Psoas muscle (tissue), 8 donors: ENCODE results near the gene TMEM147. TPM values are rescaled to one million over a fixed set of nuclear protein-coding genes. Genes with fewer than 3 reads are reported as not detected.

ENCODE experiments used
- ATAC-seq, 4 donors: fragments of 200-7000 bp; cut with Tn5 transposase; one replicate each; pipeline ENCODE4 v1.9.1; 2020; ENCODE audit warnings: moderate library complexity in 3 of 4, mild to moderate bottlenecking in 2 of 4
- DNase-seq, 2 donors: peaks; one replicate each; pipeline ENCODE4 v3.0.0-alpha.2; 2020
- H3K27ac ChIP-seq: fragments of 200-600 bp; one replicate; pipeline ENCODE4 v1.8.0; 2022
- H3K27me3 ChIP-seq, 3 donors: fragments of 200-600 bp in 1 of 3; one replicate each; pipeline versions ENCODE4 v1.6.1 to v1.8.0; 2013 to 2022; ENCODE audit warnings: low read length in 2 of 3, mild to moderate bottlenecking in 2 of 3, moderate library complexity in 1 of 3; ENCODE audit not compliant: insufficient read depth in 3 of 3
- H3K36me3 ChIP-seq, 2 donors: fragments of 200-600 bp in 1 of 2; one replicate each; pipeline versions ENCODE4 v1.6.1 to v1.8.0; 2013 to 2022; ENCODE audit warnings: low read depth in 1 of 2, mild to moderate bottlenecking in 1 of 2, moderate library complexity in 1 of 2; ENCODE audit not compliant: insufficient read depth in 1 of 2
- H3K4me1 ChIP-seq: fragments of 200-600 bp; one replicate; pipeline ENCODE4 v1.8.0; 2022
- H3K4me3 ChIP-seq: fragments of 200-600 bp; one replicate; pipeline ENCODE4 v1.8.0; 2022; ENCODE audit warnings: mild to moderate bottlenecking
- H3K9me3 ChIP-seq: fragments of 200-600 bp; one replicate; pipeline ENCODE4 v1.8.0; 2022
- CTCF ChIP-seq: fragments of 200-600 bp; IDR thresholded peaks from one replicate; pipeline ENCODE4 v1.8.0; 2022; ENCODE audit warnings: antibody characterized with exemption
- WGBS, 3 donors: extraction: QIAGEN DNeasy Blood & Tissue Kit; methylation state at CpG; one replicate each; pipeline versions ENCODE4 v1.1.6 to v1.1.7; 2013; 5-methylcytosine and 5-hydroxymethylcytosine counted together
- intact Hi-C, 2 donors: fragments of 100-400 bp; cut with DNase I; formaldehyde crosslinking; loops; one replicate each; pipeline versions ENCODE4 v1.11.0 to v1.14.2; 2022
- polyA plus RNA-seq, 3 donors: library from polyadenylated mRNA; stranded (reverse); fragments of 200-250 nt; gene quantifications; one replicate each; pipeline ENCODE4 v1.2.3, GENCODE V29; 2013
- total RNA-seq, 4 donors: library from RNA; stranded (reverse); fragmentation: NEBNext Ultra II Directional in 2 of 4; extraction: Animal tissue kit (Norgen Biotek cat#: 25700) in 2 of 4; gene quantifications; one replicate each; pipeline versions ENCODE4 v1.2.1 to v1.2.4, GENCODE V29; 2021 to 2023
- donor health status: healthy with polysubstance abuse.
- donor health status: DM: no; HTN: no; CAD: no; lungs with moderate emphysema.
- donor health status: Bipolar disorder and iron deficiency.
- donor health status: healthy.
- donor health status: DM: yes; HTN: yes; CAD: no.
- donor health status: DM: no; HTN: no; CAD: no.
- donor health status: DM: no; HTN: no; CAD: no.
- donor health status: DM: yes; HTN: yes; CAD: no.

Gene TMEM147
- total and polyA plus RNA-seq, 7 donors = 77.1 to 245 (median 103) TPM

- Histone ChIP-seq H3K27ac (no peak overlapping the region), H3K9me3 (no peaks in the 10 kb centered on the region), H3K27me3 (peaks cover 0 to 6% (median 0%) of the 10 kb centered on the region in 3 donors), H3K4me1 (no peaks in the 10 kb centered on the region), H3K36me3 (no peaks in the 10 kb centered on the region), H3K4me3 (no peak overlapping the region)
- intact Hi-C loops = no loop called here
- ATAC-seq = no peak
- no peak for DNase-seq
- TF ChIP-seq CTCF = no peak
- 97 to 100% (median 100%) methylated on average over 1 of the region's 1 CpG for WGBS, 3 donors
These were observed 50.5 kb downstream of the TMEM147 start for GRCh38 chr19:35595928-35596327.

- WGBS, 3 donors = 56 to 65% (median 61%) methylated on average over 4 of the region's 4 CpGs
- H3K4me1 ChIP-seq = no peaks in the 10 kb centered on the region
- H3K27me3 ChIP-seq = peaks cover 0 to 6% (median 0%) of the 10 kb centered on the region in 3 donors
- no peak for ATAC-seq
- TF ChIP-seq CTCF = no peak
- no peak for DNase-seq
- H3K27ac ChIP-seq = no peak overlapping the region
- intact Hi-C loops = no loop called here
- H3K36me3 ChIP-seq = no peaks in the 10 kb centered on the region
- no peaks in the 10 kb centered on the region for H3K9me3 ChIP-seq
- H3K4me3 ChIP-seq = no peak overlapping the region
These were observed 51.1 kb downstream of the TMEM147 start for GRCh38 chr19:35596366-35596999.

Other genes with a start within 250 kb of the TMEM147 start
- 1 to 10 TPM in 2 of 4 donors, under 1 TPM in 2; 0.15 to 3.2 (median 1.2) TPM for gene CD22, start 216.4 kb upstream of the TMEM147 start, total RNA-seq
- gene CD22, start 216.4 kb upstream of the TMEM147 start, polyA plus RNA-seq = under 1 TPM; 0.11 to 0.32 (median 0.14) TPM
- not detected for gene FFAR1, start 197.7 kb upstream of the TMEM147 start, total RNA-seq
- gene FFAR1, start 197.7 kb upstream of the TMEM147 start, polyA plus RNA-seq = not detected
- gene FFAR3, start 187.2 kb upstream of the TMEM147 start, total RNA-seq = under 1 TPM in 2 of 4 donors, not detected in 2; 0.17 to 0.22 TPM
- gene FFAR3, start 187.2 kb upstream of the TMEM147 start, polyA plus RNA-seq = under 1 TPM in 1 of 3 donors, not detected in 2; 0.04 TPM
- gene GPR42, start 174.6 kb upstream of the TMEM147 start, total RNA-seq = not detected
- not detected for gene GPR42, start 174.6 kb upstream of the TMEM147 start, polyA plus RNA-seq
- gene FFAR2, start 97.4 kb upstream of the TMEM147 start, total RNA-seq = under 1 TPM in 3 of 4 donors, not detected in 1; 0.13 to 0.47 (median 0.41) TPM
- under 1 TPM; 0.07 to 0.16 (median 0.08) TPM for gene FFAR2, start 97.4 kb upstream of the TMEM147 start, polyA plus RNA-seq
- not detected for gene KRTDAP, start 55.2 kb upstream of the TMEM147 start, total RNA-seq
- not detected for gene KRTDAP, start 55.2 kb upstream of the TMEM147 start, polyA plus RNA-seq
- gene DMKN, start 32.0 kb upstream of the TMEM147 start, total RNA-seq = under 1 TPM in 3 of 4 donors, not detected in 1; 0.44 to 0.63 (median 0.45) TPM
- under 1 TPM; 0.21 to 0.77 (median 0.73) TPM for gene DMKN, start 32.0 kb upstream of the TMEM147 start, polyA plus RNA-seq
- gene SBSN, start 17.3 kb upstream of the TMEM147 start, total RNA-seq = not detected
- gene SBSN, start 17.3 kb upstream of the TMEM147 start, polyA plus RNA-seq = under 1 TPM in 1 of 3 donors, not detected in 2; 0.09 TPM
- gene GAPDHS, start 12.2 kb upstream of the TMEM147 start, total RNA-seq = not detected
- not detected for gene GAPDHS, start 12.2 kb upstream of the TMEM147 start, polyA plus RNA-seq
- gene ATP4A, start 18.0 kb downstream of the TMEM147 start, total RNA-seq = not detected
- not detected for gene ATP4A, start 18.0 kb downstream of the TMEM147 start, polyA plus RNA-seq
- not detected for gene PMIS2, start 40.5 kb downstream of the TMEM147 start, total RNA-seq
- not detected for gene PMIS2, start 40.5 kb downstream of the TMEM147 start, polyA plus RNA-seq
- gene HAUS5, start 67.1 kb downstream of the TMEM147 start, total RNA-seq = 1 to 10 TPM; 2.5 to 6.1 (median 4.8) TPM
- 1 to 10 TPM; 3.3 to 3.9 (median 3.6) TPM for gene HAUS5, start 67.1 kb downstream of the TMEM147 start, polyA plus RNA-seq
- 10 to 100 TPM; 50.1 to 68.1 (median 59.1) TPM for gene RBM42, start 83.4 kb downstream of the TMEM147 start, total RNA-seq
- 10 to 100 TPM; 53.2 to 69.1 (median 61.1) TPM for gene RBM42, start 83.4 kb downstream of the TMEM147 start, polyA plus RNA-seq
- not detected for gene ETV2, start 96.1 kb downstream of the TMEM147 start, total RNA-seq
- gene ETV2, start 96.1 kb downstream of the TMEM147 start, polyA plus RNA-seq = under 1 TPM; 0.19 to 0.23 (median 0.20) TPM
- gene COX6B1, start 102.7 kb downstream of the TMEM147 start, total RNA-seq = 100 to 1,000 TPM; 631 to 878 (median 757) TPM
- gene COX6B1, start 102.7 kb downstream of the TMEM147 start, polyA plus RNA-seq = 1,000 to 10,000 TPM in 2 of 3 donors, 100 to 1,000 TPM in 1; 912 to 1,724 (median 1,459) TPM
- not detected for gene UPK1A, start 120.9 kb downstream of the TMEM147 start, total RNA-seq
- gene UPK1A, start 120.9 kb downstream of the TMEM147 start, polyA plus RNA-seq = under 1 TPM; 0.17 to 0.31 (median 0.24) TPM
- not detected for gene ZBTB32, start 158.9 kb downstream of the TMEM147 start, total RNA-seq
- gene ZBTB32, start 158.9 kb downstream of the TMEM147 start, polyA plus RNA-seq = under 1 TPM in 2 of 3 donors, not detected in 1; 0.08 to 0.10 TPM
- gene KMT2B, start 172.4 kb downstream of the TMEM147 start, total RNA-seq = 10 to 100 TPM; 18.0 to 29.0 (median 23.4) TPM
- 10 to 100 TPM; 13.4 to 20.0 (median 19.2) TPM for gene KMT2B, start 172.4 kb downstream of the TMEM147 start, polyA plus RNA-seq
- gene IGFLR1, start 196.8 kb downstream of the TMEM147 start, total RNA-seq = 10 to 100 TPM in 1 of 4 donors, 1 to 10 TPM in 3; 2.0 to 12.4 (median 2.4) TPM
- 10 to 100 TPM in 1 of 3 donors, 1 to 10 TPM in 2; 5.8 to 11.9 (median 9.9) TPM for gene IGFLR1, start 196.8 kb downstream of the TMEM147 start, polyA plus RNA-seq
- gene U2AF1L4, start 199.8 kb downstream of the TMEM147 start, total RNA-seq = 10 to 100 TPM; 13.3 to 28.7 (median 19.6) TPM
- 10 to 100 TPM; 12.3 to 26.6 (median 13.6) TPM for gene U2AF1L4, start 199.8 kb downstream of the TMEM147 start, polyA plus RNA-seq
- gene PSENEN, start 200.0 kb downstream of the TMEM147 start, total RNA-seq = 10 to 100 TPM; 34.7 to 41.0 (median 36.7) TPM
- 100 to 1,000 TPM in 1 of 3 donors, 10 to 100 TPM in 2; 61.6 to 116 (median 67.7) TPM for gene PSENEN, start 200.0 kb downstream of the TMEM147 start, polyA plus RNA-seq
- 10 to 100 TPM in 1 of 4 donors, 1 to 10 TPM in 3; 3.1 to 14.5 (median 7.9) TPM for gene LIN37, start 202.9 kb downstream of the TMEM147 start, total RNA-seq
- 10 to 100 TPM; 17.8 to 26.8 (median 23.1) TPM for gene LIN37, start 202.9 kb downstream of the TMEM147 start, polyA plus RNA-seq
- gene HSPB6, start 211.4 kb downstream of the TMEM147 start, total RNA-seq = 1,000 to 10,000 TPM in 1 of 4 donors, 100 to 1,000 TPM in 3; 656 to 1,308 (median 674) TPM
- 100 to 1,000 TPM; 303 to 719 (median 476) TPM for gene HSPB6, start 211.4 kb downstream of the TMEM147 start, polyA plus RNA-seq
- 10 to 100 TPM in 1 of 4 donors, 1 to 10 TPM in 3; 4.2 to 16.2 (median 9.0) TPM for gene PROSER3, start 212.6 kb downstream of the TMEM147 start, total RNA-seq
- 10 to 100 TPM in 1 of 3 donors, 1 to 10 TPM in 2; 4.6 to 14.2 (median 5.3) TPM for gene PROSER3, start 212.6 kb downstream of the TMEM147 start, polyA plus RNA-seq
- 1 to 10 TPM in 3 of 4 donors, under 1 TPM in 1; 0.68 to 4.0 (median 2.2) TPM for gene ARHGAP33, start 229.9 kb downstream of the TMEM147 start, total RNA-seq
- 1 to 10 TPM in 2 of 3 donors, under 1 TPM in 1; 0.96 to 1.4 (median 1.3) TPM for gene ARHGAP33, start 229.9 kb downstream of the TMEM147 start, polyA plus RNA-seq